GM18520 (cell line): ENCODE data around the gene NAA20.

Experiments
- ATAC-seq: cut with Tn5 transposase; IDR thresholded peaks from one replicate; pipeline ENCODE4 v1.9.1; 2021; ENCODE audit not compliant: unreplicated experiment

Gene NAA20, protein sequence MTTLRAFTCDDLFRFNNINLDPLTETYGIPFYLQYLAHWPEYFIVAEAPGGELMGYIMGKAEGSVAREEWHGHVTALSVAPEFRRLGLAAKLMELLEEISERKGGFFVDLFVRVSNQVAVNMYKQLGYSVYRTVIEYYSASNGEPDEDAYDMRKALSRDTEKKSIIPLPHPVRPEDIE

DNA sequence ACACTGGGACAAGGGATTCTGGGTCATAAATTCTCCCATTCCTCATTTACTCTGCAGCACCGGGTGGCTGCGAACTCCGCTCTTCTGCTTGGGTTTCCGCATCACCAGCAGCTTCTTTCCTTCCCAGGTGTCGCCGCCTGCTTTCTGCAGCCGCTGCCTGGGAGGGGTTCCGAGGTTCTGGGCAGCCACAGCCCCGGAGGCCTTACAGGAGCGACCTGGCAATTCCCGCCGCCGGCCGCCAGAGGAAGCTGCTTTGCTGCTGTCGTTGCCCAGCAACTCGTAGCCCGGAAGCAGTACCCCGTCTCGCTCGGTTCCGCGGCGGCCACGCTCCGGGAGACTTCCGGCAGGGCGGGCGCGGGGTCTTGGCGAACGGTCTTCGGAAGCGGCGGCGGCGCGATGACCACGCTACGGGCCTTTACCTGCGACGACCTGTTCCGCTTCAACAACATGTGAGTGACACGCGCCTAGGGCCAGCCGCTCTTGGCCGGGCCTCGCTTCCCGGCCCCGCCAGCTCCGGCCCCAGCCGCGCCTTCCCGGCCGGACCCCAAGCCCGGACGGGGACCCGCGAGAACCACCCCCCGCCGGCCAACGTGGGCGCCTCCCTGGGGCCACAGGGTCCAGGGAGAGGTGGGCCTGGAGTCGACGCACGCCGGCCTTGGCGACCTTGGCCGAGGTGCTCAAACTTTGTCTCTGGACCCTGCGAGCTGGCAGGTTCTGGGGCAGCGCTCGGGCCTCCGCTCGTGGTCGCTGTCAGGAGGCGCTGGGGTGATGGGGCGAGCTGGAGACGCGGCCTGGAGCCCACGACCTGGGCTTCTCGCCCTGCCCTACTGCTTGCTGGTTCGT, at the start of gene NAA20:
TSS of gene NAA20 (plus strand) at position 362 of the 843 bp plus-strand sequence. CDS start at position 397, 35 bp downstream.
- peak; percentile 98 for ATAC-seq

DNA sequence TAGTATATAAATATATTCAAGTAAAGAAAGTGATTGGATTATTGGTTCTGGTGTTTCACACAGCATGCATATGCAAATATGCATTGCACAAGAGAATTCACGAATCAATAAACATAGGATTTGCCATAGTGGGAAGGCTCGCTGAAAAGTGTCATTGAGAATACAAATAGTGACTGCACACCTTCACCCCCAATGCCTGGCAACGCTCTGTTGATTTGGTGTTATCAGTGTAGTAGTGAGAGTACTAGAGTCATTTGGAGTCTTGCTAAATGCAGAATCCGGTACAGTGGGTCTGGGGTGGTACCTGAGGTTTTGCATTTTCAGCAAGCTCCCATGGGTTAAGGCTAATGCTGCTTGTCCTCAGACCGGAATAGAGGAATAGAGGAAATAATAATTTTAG, 49.7 kb upstream of the NAA20 start:
- ATAC-seq, result no peak

DNA sequence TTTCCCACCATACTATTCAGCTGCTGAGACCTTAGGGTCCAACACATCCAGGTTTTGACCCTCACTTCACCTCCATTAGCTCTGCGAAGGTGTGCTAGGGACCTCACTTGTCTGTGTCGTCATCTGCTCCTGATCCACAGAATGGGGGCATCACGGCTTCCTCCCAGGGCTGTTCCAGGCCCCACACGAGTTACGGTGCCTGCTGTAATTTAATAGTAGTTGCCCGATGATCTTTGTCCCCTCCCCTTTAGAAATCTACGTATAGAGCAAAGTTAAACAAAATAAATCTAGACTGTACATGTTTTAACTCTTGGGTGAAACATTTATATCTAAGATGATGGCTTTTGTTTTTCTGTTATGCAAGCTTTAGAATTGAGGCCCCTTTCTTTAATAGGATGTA, 49.1 kb upstream of the NAA20 start:
- no peak for ATAC-seq

DNA sequence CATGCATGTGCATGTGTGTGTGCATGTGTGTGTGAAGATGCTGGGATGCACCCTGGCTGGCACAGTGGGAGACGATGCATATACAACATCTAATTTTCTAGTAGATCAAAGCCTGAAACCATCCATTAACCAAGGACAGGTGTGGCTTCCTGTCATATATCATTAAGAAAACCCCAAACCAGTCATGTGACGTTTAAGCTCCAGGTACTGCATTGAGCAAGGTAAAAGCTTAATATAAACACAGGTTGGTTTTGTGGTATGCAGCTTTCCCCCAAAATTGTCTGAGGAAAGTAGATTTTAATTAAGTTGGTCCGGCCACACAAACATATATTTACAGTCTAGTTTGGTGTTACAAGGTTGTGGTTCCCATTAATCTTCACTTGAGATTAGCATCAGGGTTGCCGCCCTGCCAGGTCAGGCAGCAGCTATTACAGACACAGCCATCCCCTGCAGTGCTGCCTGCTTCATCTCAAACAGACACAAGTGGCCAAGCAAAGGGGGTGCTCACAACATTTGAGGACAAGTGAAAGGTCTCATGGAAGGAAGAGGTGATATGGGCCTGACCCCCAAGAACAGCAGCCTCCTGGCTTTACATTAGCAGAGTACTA, 48.6 kb upstream of the NAA20 start:
- ATAC-seq, result no peak

DNA sequence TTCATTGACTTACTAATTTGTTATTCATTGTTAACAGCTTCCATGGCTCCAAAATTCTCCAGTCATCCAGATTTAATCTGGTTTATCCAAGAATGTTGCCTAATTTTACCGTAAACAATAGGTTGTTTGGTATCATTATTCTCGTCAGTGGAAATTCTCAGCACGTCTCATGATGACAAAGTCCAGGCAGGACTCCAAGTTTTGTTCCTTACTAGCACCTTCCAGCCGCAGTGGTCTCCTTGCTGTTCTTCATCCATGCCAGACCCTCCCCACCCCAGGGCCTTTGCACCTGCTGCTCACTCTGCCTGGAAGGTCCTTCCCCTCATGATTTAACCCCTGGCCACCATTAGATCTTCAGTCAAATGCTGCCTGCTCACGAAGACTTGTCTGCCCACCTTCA, 48.1 kb upstream of the NAA20 start:
- no peak for ATAC-seq

DNA sequence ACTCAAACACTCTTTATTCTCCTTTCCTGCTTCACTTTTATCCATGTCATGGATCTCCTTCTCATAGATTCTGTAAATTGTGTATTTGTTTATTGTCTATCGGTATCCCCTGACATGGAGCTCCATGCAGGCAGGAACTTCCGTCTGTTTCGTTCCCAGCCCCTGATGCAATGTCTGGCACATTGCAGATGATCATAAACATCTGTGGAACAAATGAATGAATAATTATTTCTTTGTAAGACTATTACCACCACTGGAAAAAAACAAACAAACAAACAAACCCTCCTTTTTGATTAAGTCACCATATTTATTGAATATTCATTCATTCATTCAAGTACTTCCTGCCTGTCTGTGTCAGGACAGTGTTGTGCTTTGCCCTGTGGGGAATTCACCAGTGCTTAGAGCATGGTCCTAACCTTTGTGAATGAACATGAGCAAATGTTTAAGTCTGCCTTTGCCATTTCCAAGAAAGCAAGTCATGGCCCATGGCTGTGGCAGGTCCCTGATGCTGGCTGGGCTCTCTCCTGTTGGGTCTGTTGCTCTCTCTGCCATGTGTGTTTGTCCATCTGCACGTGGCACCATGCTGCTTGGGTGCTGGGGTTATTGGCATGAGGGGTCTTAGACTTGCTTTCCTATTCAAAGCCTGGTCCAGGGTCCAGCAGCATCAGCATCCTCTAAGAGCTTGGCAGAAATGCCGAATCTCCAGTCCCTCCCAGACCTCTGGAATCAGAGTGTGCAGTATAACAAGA, 47.5 kb upstream of the NAA20 start:
- no peak for ATAC-seq

DNA sequence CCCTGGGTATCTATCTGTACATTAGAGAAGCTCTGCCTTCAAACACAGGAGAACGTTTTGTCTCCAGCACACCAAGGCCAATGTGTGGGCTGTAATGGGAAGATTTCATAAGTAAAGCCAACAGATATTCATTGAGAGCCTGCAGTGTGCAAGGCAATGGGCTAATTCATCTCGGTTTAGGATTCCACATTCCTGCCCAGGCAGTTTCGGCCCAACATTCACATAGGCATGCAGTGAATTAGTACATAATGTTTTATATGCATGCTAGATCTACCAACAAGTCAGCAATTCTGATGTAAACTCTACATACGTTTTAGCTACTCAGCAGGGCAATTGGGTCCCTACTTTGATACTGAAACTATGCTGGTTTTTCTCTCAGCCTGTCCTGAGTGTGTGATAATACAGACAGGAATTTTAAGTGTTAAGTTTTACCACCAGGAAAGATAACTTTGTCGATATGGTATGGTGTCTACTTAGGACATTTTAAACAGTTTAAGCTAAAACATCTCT, 46.9 kb upstream of the NAA20 start:
- no peak for ATAC-seq

DNA sequence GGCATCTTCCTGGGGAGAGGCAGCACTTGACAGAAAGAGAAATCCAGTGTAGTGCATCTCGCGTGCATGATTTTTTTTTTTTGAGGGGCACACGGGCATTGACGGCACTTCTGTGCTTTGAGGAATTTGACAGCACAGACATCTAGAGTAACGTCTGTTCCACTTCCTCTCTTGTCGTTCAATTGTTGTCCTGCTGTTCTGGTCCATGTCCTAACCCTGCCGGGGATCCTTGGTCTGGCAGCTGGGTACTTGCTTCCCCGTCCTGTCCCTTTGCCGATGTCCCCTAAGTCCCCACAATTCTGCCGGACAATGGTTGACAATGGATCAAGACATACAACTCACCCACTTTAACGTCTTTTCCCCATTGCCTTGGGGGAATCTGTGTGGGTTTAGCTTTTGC, 46.0 kb upstream of the NAA20 start:
- no peak for ATAC-seq

DNA sequence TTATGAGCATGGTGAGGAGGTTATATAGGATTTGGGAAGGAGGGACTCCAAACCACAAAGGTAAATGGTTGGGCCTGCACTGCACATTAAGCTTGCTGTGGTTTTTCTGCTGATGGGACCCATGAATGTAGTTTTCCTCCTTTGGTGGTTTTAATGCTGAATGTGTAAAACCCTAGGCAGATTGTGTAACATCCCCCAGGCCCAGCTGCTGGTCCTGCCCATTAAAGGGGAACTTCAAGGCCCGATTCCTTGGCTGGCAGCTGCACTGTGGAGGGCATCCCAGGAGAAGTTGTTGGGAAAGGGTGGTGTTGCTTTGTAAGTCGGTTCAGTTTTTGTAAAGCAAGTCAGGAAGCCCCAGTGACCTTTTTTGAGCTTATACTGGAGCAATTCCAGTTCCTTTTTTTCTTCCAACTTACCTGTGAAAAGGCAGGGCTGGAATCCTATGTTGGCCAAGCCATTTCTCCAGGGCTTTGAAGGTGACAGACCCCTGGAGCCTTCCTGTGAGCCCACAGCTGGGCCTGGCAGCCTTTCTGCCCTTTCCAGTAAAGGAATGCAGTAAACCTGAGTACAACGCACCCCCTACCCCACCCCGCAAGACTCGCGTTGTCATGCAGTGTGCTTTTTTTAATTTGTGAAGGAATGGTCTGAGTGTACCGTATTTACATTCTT, 43.1 kb upstream of the NAA20 start:
- no peak for ATAC-seq

DNA sequence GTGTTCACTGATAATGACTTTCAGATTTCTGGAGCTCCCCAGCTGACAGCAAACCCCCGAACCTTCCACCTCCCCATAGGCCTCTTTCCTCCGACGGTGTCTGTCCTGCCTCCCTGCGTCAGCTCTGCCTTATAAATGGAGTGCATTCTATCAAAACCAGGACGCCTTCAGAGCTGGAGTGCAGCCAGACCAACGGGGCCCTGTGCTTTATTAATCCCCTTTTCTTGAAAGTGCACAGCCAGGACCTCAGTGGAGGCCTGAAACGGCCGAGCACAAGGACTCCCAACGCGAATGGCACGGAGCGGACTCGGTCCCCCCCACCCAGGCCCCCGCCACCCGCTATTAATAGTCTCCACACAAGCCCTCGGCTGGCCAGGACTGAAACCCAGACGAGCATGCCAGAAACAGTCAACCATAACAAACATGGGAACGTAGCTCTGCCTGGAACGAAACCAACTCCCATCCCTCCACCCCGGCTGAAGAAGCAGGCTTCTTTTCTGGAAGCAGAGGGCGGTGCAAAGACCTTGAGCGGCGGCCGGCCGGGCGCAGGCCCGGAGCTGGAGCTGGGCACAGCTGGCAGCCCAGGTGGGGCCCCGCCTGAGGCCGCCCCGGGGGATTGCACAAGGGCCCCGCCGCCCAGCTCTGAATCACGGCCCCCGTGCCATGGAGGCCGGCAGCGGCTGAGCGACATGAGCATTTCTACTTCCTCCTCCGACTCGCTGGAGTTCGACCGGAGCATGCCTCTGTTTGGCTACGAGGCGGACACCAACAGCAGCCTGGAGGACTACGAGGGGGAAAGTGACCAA, 42.3 kb upstream of the NAA20 start:
- no peak for ATAC-seq

DNA sequence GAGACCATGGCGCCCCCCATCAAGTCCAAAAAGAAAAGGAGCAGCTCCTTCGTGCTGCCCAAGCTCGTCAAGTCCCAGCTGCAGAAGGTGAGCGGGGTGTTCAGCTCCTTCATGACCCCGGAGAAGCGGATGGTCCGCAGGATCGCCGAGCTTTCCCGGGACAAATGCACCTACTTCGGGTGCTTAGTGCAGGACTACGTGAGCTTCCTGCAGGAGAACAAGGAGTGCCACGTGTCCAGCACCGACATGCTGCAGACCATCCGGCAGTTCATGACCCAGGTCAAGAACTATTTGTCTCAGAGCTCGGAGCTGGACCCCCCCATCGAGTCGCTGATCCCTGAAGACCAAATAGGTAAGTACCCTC, 41.7 kb upstream of the NAA20 start:
- ATAC-seq, result no peak

DNA sequence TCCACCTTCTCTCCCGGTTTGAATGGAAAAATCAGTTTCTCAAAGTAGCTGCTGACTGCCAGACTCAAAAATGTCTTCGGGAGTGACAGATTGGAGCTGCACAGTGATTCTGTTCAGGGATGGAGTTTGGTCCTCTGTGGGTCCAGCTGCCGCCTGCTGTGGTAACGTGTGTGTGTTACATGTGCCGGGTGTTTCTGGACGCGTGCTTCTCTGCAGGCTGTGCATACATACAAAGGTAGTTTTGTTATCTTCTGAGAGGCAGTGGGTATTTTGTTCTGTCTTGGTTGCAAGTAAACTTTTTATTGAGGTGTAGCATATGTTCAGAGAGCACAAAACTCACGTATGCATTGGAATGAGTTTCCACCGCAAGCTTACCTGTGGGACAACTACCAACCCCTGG, 41.3 kb upstream of the NAA20 start:
- no peak for ATAC-seq

DNA sequence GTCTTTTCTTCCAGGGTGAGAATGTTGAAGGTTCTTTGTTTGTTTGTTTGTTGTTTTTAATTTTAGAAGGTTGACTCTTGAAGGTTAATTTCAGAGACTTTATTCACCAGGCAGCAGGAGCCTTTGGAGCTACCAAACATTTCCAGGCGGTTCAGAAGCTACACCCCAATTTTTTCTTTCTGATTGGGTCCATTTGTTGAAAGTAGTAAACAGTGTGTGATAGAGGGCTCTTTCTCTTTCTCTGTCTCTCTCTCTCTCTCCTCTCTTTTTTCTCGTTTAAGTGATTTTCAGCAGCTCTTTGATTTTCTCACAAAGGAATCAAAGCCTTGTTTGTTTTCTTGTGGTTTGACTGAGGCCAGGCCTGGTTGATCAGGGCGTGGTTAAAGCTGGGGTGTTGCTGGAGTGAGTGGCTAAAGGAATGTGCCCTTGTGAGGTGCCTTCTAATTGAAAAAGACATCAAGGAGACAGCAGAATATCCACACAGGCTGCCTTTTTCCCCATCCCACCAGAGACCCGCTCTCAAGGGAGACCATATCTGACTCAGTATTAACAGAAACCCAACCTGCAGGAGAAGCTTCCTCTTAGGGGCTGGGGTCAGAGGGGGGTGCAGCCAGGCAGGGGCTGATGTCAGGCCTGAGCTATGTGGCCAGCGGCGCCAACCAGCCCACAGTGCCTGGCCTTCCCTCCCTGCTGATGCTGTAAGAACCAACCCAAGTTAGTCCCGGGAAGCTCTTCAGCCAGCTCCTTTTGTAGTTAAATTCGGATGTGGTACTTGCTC, 40.4 kb upstream of the NAA20 start:
- ATAC-seq, result no peak

DNA sequence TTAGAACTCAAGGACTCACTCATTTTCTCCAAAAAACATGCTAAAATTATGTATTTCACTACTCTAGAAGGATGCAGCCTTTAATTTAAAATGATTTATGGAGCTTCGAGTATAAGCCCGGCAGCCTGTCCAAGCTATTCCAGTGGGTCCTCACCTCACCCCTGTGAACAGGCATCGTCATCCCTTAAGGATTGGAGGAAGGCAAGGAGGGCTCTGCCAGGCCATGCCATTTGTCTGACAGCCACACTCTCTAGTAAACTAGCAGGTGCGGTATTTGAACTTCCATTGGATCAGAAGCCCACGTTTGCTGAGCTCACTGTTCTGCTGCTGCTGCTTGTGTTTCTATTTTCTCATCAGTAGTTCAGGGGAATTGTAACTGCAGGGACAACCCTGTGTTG, 39.8 kb upstream of the NAA20 start:
- no peak for ATAC-seq

DNA sequence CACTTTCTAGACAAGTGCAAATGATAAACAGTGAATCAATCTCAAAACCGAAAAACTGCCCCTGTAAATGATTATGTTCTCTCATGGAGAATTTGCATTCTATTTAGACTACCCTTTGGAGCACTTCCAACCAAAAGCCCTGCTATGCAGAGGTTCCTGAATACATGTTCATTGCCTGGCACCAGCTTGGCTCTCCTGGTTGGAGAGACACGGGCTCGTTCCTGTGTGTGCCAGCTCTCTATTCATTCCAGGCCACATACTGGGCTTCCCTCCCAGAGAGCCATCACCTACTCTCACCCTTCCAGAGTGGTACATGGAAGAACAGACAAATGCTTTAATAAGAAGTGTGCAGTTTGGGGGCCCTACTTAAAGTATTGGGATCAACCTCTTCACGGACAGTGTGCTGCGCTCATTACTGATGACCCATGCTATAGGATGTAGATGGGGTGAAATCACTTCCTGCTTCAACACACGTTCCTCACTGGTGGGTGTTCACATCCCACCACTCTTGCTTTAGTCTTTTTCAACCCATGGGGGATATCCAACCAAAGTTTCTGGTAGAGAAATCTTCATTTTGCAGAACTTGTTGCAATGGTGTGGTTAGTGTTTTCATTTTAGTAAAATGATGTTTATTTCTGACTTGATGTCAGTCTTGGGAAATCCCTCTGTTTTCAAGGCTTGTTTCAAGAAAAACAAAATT, 38.5 kb upstream of the NAA20 start:
- no peak for ATAC-seq

DNA sequence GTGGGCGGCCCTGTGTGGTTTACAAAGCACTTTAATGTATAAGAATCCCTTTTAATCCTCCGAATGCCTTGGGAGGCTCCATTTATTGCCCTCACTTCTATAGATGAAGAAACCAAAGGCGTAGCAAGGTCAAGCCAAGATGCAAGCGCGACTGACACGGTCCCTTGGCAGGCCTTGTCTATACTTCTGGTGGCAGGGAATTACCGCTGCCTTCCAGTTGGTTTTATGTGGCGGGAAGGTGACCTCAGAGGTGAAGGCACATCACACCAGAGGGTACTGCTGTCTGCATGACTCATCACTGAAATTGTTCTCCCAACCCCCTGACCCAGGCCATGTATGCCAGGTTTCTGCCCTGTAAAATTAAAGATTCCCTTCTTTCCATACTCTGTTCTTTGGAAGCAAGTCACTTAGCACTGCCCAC, 36.1 kb upstream of the NAA20 start:
- no peak for ATAC-seq

DNA sequence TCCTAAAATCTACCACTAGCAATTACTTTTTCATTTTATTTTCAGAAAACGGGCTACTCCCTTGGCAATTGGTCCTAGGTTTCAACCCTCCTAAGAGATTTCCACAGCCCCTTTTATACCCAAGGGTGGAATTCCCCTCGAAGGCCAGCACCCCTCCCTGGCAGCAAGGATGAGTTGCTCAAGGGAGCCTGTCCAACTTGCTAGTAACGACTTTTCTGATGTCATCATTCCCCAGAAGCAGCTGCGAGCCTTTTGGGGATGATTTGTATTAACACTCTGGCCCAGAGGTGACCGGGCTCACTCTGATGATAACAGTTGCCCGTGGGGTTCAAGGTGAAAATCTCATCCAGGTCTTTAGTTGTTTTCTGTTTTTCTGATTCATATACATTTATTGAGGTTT, 30.7 kb upstream of the NAA20 start:
- ATAC-seq, result no peak

DNA sequence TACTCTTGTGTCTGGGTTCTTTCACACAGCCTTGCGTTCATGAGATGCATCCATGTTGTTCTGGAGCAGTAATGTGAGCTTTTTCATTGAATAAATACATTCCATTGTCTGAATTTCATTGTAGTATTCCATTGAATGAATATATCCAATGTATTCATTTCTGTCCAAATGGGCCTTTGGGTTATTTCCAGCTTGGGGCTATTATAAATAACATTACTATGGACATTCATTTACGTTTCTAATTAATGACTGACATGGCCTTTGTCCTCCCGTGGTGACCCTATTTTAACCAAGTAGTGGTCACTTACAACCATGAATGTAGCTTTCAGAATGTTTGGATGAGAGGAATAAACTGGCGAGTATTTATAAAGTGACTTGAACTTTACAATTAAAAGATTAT, 30.1 kb upstream of the NAA20 start:
- ATAC-seq, result no peak

DNA sequence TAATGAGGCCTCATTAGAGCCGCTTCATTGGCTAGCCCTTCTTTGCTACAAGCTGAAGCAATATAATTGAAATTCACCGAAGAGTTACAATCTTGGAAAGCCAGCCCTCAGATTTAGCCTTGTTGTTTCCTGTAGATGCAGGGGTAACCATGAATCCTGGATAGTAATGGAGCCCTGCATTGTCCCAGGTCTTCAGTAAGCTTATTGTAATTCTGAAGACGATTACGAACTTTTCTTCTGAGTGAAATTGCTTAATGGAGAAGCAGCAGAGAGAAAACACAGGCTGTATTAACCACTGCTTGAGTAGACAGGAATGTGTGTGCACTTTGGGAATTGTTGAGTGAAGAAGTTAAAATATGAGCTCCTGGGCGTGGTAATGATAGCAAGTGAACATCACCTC, 26.3 kb upstream of the NAA20 start:
- no peak for ATAC-seq
